Astrocyte (in vitro differentiated cells and primary cell): ENCODE data around the gene CAMK1G.

ENCODE experiments used
- EZH2 ChIP-seq: IDR thresholded peaks from 2 replicates; pipeline ENCODE4 v1.6.1; 2012; ENCODE audit warnings: mild to moderate bottlenecking, low read length, inconsistent platforms; ENCODE audit not compliant: insufficient read depth
- TF ChIP-seq, protein P1 (sequence below): IDR thresholded peaks from 2 replicates; pipeline ENCODE4 v1.5.1; 2011; ENCODE audit warnings: low read depth, mild to moderate bottlenecking, inconsistent platforms, low read length, moderate library complexity; ENCODE audit not compliant: insufficient read depth

- TF ChIP-seq, protein P1, sequence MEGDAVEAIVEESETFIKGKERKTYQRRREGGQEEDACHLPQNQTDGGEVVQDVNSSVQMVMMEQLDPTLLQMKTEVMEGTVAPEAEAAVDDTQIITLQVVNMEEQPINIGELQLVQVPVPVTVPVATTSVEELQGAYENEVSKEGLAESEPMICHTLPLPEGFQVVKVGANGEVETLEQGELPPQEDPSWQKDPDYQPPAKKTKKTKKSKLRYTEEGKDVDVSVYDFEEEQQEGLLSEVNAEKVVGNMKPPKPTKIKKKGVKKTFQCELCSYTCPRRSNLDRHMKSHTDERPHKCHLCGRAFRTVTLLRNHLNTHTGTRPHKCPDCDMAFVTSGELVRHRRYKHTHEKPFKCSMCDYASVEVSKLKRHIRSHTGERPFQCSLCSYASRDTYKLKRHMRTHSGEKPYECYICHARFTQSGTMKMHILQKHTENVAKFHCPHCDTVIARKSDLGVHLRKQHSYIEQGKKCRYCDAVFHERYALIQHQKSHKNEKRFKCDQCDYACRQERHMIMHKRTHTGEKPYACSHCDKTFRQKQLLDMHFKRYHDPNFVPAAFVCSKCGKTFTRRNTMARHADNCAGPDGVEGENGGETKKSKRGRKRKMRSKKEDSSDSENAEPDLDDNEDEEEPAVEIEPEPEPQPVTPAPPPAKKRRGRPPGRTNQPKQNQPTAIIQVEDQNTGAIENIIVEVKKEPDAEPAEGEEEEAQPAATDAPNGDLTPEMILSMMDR: no peak
- no peak for TF ChIP-seq EZH2
Measured at GRCh38 chr1:209620487-209620884, 37.0 kb downstream of the CAMK1G start.
